ENCODE results near the gene ACSM2B. TPM values are rescaled to one million over a fixed set of nuclear protein-coding genes. Genes with fewer than 3 reads are reported as not detected.
"Not testable (repeated sequence)": the region's sequence is repeated elsewhere in the genome, so short reads cannot be mapped to it uniquely, and the experiment has no call there.

The ACSM2B gene
- total RNA-seq (1 to 10 TPM in 1 of 5 donors, not detected in 4; 1.8 TPM), polyA plus RNA-seq (under 1 TPM in 1 of 3 donors, not detected in 2; 0.20 TPM)
- long read RNA-seq, donor 1, result 0 reads
- long read RNA-seq, donor 2, result 0 reads
- long read RNA-seq, donor 3, result 0 reads
- long read RNA-seq, donor 4, result 0 reads
- long read RNA-seq, donor 5, result 0 reads
- long read RNA-seq, donor 6, result 0 reads
- long read RNA-seq, donor 7, partial matches to known transcripts, result 0 of 1 reads
- long read RNA-seq, donor 7, other reads (novel, unspliced or antisense), result 0 of 1 reads
- long read RNA-seq, donor 8, result 0 reads
- long read RNA-seq, donor 9, result 0 reads
- long read RNA-seq, donor 10, result 0 reads

DNA sequence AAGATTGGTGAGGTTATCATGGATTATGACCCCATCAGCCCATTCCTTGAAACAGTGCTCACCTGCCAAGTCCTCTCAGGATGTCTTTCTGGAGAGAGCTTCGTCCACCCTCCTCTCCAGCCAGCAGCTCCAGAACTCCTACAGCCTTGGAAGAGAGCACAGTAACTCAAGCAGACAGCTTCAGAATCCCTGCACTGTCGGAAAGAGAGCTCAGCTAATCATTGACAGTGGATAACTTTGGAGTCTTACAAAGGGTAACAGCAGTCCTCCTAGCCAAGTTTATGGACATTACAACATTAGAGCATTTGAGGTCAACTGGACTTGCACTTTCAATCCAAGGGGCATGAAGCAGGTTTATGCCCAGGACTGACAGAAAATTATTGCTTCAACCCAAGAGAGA is at the start of gene ACSM2B:
Gene ACSM2B, minus strand, starts transcription at position 223 of the 400 bp plus-strand sequence. CDS start 11,522 bp downstream, outside the sequence.
- H3K36me3 ChIP-seq; H3K9me3 ChIP-seq; H3K4me1 ChIP-seq; H3K27me3 ChIP-seq; H3K27ac ChIP-seq; intact Hi-C loops (cut with DNase I; ENCODE audit: low total_unique reads); DNase-seq; H3K4me3 ChIP-seq: not testable (repeated sequence)
- WGBS, 5 donors, result 55 to 80% (median 64%) methylated on average over 1 to 2 of the region's 2 CpGs; no CpG with 5 or more reads in 1 of the 5 donors

GRCh38 chr16:20624882-20625807 is 49.0 kb upstream of the ACSM2B start:
- no peak for DNase-seq
- Histone ChIP-seq H3K36me3 (no peaks in the 10 kb centered on the region), H3K27ac (no peak overlapping the region), H3K27me3 (no peaks in the 10 kb centered on the region), H3K9me3 (no peaks in the 10 kb centered on the region), H3K4me1 (no peaks in the 10 kb centered on the region), H3K4me3 (no peak overlapping the region)
- intact Hi-C loops (cut with DNase I; ENCODE audit: low total_unique reads), result no loop called here
- 88 to 95% (median 92%) methylated on average over 18 of the region's 18 CpGs for WGBS, 5 donors
- TF ChIP-seq CTCF (IDR thresholded peaks at IDR 0.05) (no peak), POLR2AphosphoS5 (IDR thresholded peaks at IDR 0.05) (no peak), EP300 (IDR thresholded peaks at IDR 0.05) (no peak), POLR2A (IDR thresholded peaks at IDR 0.05) (no peak)

GRCh38 chr16:20624205-20624604 is 48.0 kb upstream of the ACSM2B start:
- TF ChIP-seq CTCF (IDR thresholded peaks at IDR 0.05), result no peak
- Histone ChIP-seq H3K27ac (no peak overlapping the region), H3K4me1 (no peaks in the 10 kb centered on the region), H3K36me3 (no peaks in the 10 kb centered on the region), H3K9me3 (no peaks in the 10 kb centered on the region), H3K27me3 (no peaks in the 10 kb centered on the region), H3K4me3 (no peak overlapping the region)
- WGBS, 5 donors, result 83 to 98% (median 91%) methylated on average over 1 of the region's 1 CpG
- intact Hi-C loops (cut with DNase I; ENCODE audit: low total_unique reads), result no loop called here
- no peak for DNase-seq

- no peak overlapping the region for H3K27ac ChIP-seq
- H3K27me3 ChIP-seq, result no peaks in the 10 kb centered on the region
- intact Hi-C loops (cut with DNase I; ENCODE audit: low total_unique reads), result no loop called here
- no peak overlapping the region for H3K4me3 ChIP-seq
- TF ChIP-seq CTCF (IDR thresholded peaks at IDR 0.05) (no peak), POLR2A (IDR thresholded peaks at IDR 0.05) (no peak), POLR2AphosphoS5 (IDR thresholded peaks at IDR 0.05) (no peak), EP300 (IDR thresholded peaks at IDR 0.05) (no peak)
- H3K9me3 ChIP-seq, result no peaks in the 10 kb centered on the region
- no peaks in the 10 kb centered on the region for H3K4me1 ChIP-seq
- no peak for DNase-seq
- no peaks in the 10 kb centered on the region for H3K36me3 ChIP-seq
These were observed 46.3 kb upstream of the ACSM2B start for GRCh38 chr16:20622498-20622870.

DNA sequence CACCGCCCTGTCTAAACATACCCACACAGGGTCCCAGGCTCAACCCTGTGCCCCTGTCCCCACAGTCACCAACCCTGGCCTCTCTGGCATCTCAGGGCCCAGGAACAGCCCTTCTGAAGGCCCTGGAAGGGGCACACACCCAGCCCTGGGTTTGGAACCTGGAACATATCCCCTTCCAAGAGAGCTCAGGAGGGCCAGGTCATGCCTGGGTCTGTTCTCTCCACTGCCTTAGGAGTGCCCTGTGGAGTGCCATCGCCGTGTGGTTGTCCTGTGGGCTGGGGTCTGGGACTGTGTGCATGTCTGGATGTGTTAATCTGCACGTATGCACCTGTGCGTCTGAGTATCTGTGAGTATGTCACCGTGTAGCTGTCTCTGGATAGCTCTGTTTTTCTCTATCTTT is 45.2 kb upstream of the ACSM2B start:
- H3K9me3 ChIP-seq, result no peaks in the 10 kb centered on the region
- no peak overlapping the region for H3K27ac ChIP-seq
- TF ChIP-seq POLR2AphosphoS5 (IDR thresholded peaks at IDR 0.05) (no peak), CTCF (IDR thresholded peaks at IDR 0.05) (no peak), EP300 (IDR thresholded peaks at IDR 0.05) (no peak), POLR2A (IDR thresholded peaks at IDR 0.05) (no peak)
- 61 to 89% (median 81%) methylated on average over 3 to 6 of the region's 6 CpGs for WGBS, 5 donors
- H3K36me3 ChIP-seq, result no peaks in the 10 kb centered on the region
- intact Hi-C loops (cut with DNase I; ENCODE audit: low total_unique reads), result no loop called here
- no peak overlapping the region for H3K4me3 ChIP-seq
- H3K27me3 ChIP-seq, result no peaks in the 10 kb centered on the region
- no peaks in the 10 kb centered on the region for H3K4me1 ChIP-seq
- no peak for DNase-seq

Data from stomach (tissue), 19 donors.